ENCODE measurements around the gene PRDM10.
A peak's percentile ranks its signal among the peaks of the same experiment; 100 is the strongest.

The PRDM10 gene

GRCh38 chr11:129945373-129945772, 57.3 kb downstream of the PRDM10 start:
- DNase-seq = no peak

- DNase-seq = no peak
These were observed 57.9 kb downstream of the PRDM10 start for GRCh38 chr11:129944696-129945095.

- peak; percentile 46 for DNase-seq
These were observed 59.6 kb downstream of the PRDM10 start for GRCh38 chr11:129943036-129943435.

- DNase-seq = no peak
These were observed 63.1 kb downstream of the PRDM10 start for GRCh38 chr11:129939510-129939909.

- no peak for DNase-seq
These were observed 63.9 kb downstream of the PRDM10 start for GRCh38 chr11:129938764-129939163.

GRCh38 chr11:129937592-129938238, 64.9 kb downstream of the PRDM10 start:
- no peak for DNase-seq

- no peak for DNase-seq
These were observed 66.9 kb downstream of the PRDM10 start for GRCh38 chr11:129935723-129936122.

- DNase-seq = no peak
These were observed 68.7 kb downstream of the PRDM10 start for GRCh38 chr11:129933891-129934290.

- DNase-seq = no peak
These were observed 69.4 kb downstream of the PRDM10 start for GRCh38 chr11:129933262-129933661.

GRCh38 chr11:129932381-129933067, 70.1 kb downstream of the PRDM10 start:
- DNase-seq = no peak

- DNase-seq = no peak
These were observed 71.9 kb downstream of the PRDM10 start for GRCh38 chr11:129930743-129931142.

GRCh38 chr11:129930296-129930695, 72.3 kb downstream of the PRDM10 start:
- DNase-seq = no peak

GRCh38 chr11:129929721-129930120, 72.9 kb downstream of the PRDM10 start:
- no peak for DNase-seq

- DNase-seq = no peak
These were observed 73.5 kb downstream of the PRDM10 start for GRCh38 chr11:129928923-129929692.

- DNase-seq = peak; percentile 19
These were observed 80.0 kb downstream of the PRDM10 start for GRCh38 chr11:129922674-129923073.

- DNase-seq = no peak
These were observed 84.3 kb downstream of the PRDM10 start for GRCh38 chr11:129918361-129918760.

- DNase-seq = no peak
These were observed 85.4 kb downstream of the PRDM10 start for GRCh38 chr11:129917231-129917630.

GRCh38 chr11:129911298-129911697, 91.3 kb downstream of the PRDM10 start:
- no peak for DNase-seq

- DNase-seq = no peak
These were observed 92.3 kb downstream of the PRDM10 start for GRCh38 chr11:129910360-129910759.

GRCh38 chr11:129905402-129905801, 97.2 kb downstream of the PRDM10 start:
- DNase-seq = no peak

- peak; percentile 62 for DNase-seq
These were observed 106.6 kb downstream of the PRDM10 start for GRCh38 chr11:129896062-129896461.

GRCh38 chr11:129895126-129896041, 107.3 kb downstream of the PRDM10 start, which contains the start of gene NFRKB:
TSS of gene NFRKB (minus strand) at chr11:129895578. CDS start at chr11:129892849, 2,729 bp downstream.
- DNase-seq = peak; percentile 92

Measured in DMS53 (cell line).